ENCODE results near the gene TMEM132D. TPM values are rescaled to one million over a fixed set of nuclear protein-coding genes. Genes with fewer than 3 reads are reported as not detected.

The TMEM132D gene
- total and polyA plus RNA-seq, 8 donors = 0.26 to 2.5 (median 0.88) TPM; not detected in 1

DNA sequence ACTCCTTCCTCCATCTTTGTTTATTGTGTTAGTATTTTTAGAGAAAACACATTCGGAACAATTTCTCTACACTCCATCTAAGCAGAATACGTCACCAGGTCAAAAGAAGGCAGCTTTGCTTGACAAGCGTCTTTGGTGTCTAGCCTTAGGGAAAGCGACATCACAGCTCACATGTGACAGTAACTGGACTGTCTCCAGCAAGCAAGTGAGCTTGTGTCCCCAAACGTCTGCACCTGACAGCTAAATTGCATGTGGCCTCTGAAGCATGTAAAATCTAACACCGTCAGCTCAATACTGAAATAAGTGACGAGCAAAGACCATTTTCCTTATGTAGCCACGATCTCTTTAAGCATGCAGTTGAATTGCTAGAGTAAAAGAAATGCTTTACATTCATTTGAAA lies 540.8 kb downstream of the TMEM132D start:
- peaks cover 0 to 5% of the 10 kb centered on the region in 2 donors for H3K9me3 ChIP-seq
- H3K4me1 ChIP-seq = no peaks in the 10 kb centered on the region
- TF ChIP-seq, protein P1, sequence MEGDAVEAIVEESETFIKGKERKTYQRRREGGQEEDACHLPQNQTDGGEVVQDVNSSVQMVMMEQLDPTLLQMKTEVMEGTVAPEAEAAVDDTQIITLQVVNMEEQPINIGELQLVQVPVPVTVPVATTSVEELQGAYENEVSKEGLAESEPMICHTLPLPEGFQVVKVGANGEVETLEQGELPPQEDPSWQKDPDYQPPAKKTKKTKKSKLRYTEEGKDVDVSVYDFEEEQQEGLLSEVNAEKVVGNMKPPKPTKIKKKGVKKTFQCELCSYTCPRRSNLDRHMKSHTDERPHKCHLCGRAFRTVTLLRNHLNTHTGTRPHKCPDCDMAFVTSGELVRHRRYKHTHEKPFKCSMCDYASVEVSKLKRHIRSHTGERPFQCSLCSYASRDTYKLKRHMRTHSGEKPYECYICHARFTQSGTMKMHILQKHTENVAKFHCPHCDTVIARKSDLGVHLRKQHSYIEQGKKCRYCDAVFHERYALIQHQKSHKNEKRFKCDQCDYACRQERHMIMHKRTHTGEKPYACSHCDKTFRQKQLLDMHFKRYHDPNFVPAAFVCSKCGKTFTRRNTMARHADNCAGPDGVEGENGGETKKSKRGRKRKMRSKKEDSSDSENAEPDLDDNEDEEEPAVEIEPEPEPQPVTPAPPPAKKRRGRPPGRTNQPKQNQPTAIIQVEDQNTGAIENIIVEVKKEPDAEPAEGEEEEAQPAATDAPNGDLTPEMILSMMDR (IDR thresholded peaks at IDR 0.05) = no peak
- intact Hi-C loops (cut with DNase I) = no loop called here
- no peak overlapping the region for H3K4me3 ChIP-seq
- DNase-seq (no peak), ATAC-seq (no peak)
- no peaks in the 10 kb centered on the region for H3K27me3 ChIP-seq
- H3K36me3 ChIP-seq = no peaks in the 10 kb centered on the region
- H3K27ac ChIP-seq = no peak overlapping the region

DNA sequence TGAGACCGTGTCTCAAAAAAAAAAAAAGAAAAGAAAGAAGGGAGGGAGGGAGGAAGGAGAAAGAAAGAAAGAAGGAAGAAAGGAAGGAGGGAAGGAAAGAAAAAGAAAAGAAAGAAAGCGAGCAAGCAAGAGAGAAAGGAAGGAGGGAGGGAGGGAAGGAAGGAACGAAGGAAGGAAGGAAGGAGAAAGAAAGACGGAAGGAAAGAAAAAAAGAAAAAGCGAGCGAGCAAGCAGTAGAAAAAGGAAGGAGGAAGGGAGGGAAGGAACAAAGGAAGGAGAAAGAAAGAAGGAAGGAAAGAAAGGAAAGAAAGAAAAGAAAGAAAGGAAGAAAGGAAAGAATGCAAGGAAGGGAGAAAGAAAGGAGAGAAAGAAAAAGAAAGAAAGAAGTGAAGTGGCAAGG lies 546.6 kb downstream of the TMEM132D start:
- no peaks in the 10 kb centered on the region for H3K4me1 ChIP-seq
- DNase-seq (no peak), ATAC-seq (no peak)
- H3K4me3 ChIP-seq = no peak overlapping the region
- intact Hi-C loops (cut with DNase I) = no loop called here
- H3K27me3 ChIP-seq = no peaks in the 10 kb centered on the region
- no peaks in the 10 kb centered on the region for H3K36me3 ChIP-seq
- H3K27ac ChIP-seq = no peak overlapping the region
- H3K9me3 ChIP-seq = no peaks in the 10 kb centered on the region
- TF ChIP-seq, protein P1 (IDR thresholded peaks at IDR 0.05) = no peak

DNA sequence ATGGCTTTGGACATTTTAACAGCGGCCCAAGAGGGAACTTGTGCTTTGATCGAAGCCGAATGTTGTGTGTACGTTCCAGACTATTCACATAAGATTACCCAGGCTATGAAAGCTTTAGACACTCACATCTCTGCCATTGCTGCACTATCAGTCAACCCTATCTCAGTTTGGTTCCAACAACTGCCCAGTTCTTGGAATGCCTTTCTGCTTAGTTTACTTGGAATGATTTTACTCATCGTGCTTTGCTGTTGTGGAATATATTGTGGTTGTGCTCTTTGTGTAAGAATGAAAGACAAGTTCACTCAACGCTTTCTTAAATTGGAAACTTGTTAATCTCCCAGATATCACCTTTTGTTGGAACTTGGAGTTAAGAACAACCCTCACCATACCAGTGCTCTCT lies 552.3 kb downstream of the TMEM132D start:
- ATAC-seq (no peak), DNase-seq (no peak)
- H3K27ac ChIP-seq = no peak overlapping the region
- no peak overlapping the region for H3K4me3 ChIP-seq
- TF ChIP-seq, protein P1 (IDR thresholded peaks at IDR 0.05) = no peak
- H3K27me3 ChIP-seq = no peaks in the 10 kb centered on the region
- no peaks in the 10 kb centered on the region for H3K36me3 ChIP-seq
- intact Hi-C loops (cut with DNase I) = no loop called here
- H3K9me3 ChIP-seq = peaks cover 0 to 9% of the 10 kb centered on the region in 2 donors
- H3K4me1 ChIP-seq = no peaks in the 10 kb centered on the region

DNA sequence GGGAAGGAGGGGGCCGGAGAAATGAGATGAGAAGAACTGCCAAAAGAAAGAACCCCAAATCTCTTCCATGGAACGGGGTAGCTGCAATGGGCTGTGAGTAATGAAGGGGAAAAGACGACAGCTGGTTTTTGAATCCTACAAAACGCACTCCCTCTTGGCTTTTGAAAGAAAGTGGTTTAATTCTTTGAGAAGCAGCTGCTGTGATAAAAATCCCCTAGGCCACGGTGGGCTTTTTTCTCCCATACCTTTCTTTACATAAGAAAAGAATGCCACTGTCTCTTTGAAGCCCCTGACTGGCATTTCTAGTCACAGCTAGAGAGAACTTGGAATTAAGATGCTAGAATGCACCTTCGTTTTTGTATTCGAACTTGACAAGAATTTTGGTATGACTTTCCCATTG lies 564.5 kb downstream of the TMEM132D start:
- peaks cover 0 to 40% of the 10 kb centered on the region in 2 donors for H3K9me3 ChIP-seq
- TF ChIP-seq, protein P1 (IDR thresholded peaks at IDR 0.05) = no peak
- H3K4me1 ChIP-seq = no peaks in the 10 kb centered on the region
- no peaks in the 10 kb centered on the region for H3K27me3 ChIP-seq
- H3K4me3 ChIP-seq = no peak overlapping the region
- no peak for DNase-seq
- ATAC-seq = no peak
- no peaks in the 10 kb centered on the region for H3K36me3 ChIP-seq
- intact Hi-C loops (cut with DNase I) = no loop called here
- no peak overlapping the region for H3K27ac ChIP-seq

DNA sequence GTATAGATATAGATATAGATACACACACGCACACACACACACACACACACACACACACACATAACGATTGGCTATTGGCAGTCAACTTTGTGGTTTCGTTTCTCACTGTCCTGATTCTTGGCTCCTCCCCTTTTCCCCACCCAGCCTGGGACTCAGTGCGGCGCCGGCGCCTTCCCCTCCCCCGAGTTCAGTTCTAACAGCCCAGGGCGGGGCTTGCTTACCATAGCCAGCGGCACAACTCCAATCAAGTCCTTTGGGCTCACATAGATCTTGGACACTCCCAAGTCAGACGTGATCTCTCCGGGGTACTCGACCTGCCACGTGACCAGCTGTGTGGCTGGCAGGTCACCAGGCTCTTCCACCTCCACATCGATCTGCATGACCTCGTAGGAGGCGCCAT lies 566.4 kb downstream of the TMEM132D start:
- no peaks in the 10 kb centered on the region for H3K4me1 ChIP-seq
- TF ChIP-seq, protein P1 (IDR thresholded peaks at IDR 0.05) = no peak
- intact Hi-C loops (cut with DNase I) = no loop called here
- peaks cover 0 to 36% of the 10 kb centered on the region in 2 donors for H3K9me3 ChIP-seq
- no peaks in the 10 kb centered on the region for H3K27me3 ChIP-seq
- no peaks in the 10 kb centered on the region for H3K36me3 ChIP-seq
- no peak overlapping the region for H3K4me3 ChIP-seq
- DNase-seq (no peak), ATAC-seq (no peak)
- H3K27ac ChIP-seq = no peak overlapping the region
